Progenitor cell of endocrine pancreas (in vitro differentiated cells): ENCODE data around the gene ST6GALNAC4. TPM values are rescaled to one million over a fixed set of nuclear protein-coding genes. Genes with fewer than 3 reads are reported as not detected.

ENCODE experiments used
- DNase-seq: peaks from one replicate; pipeline ENCODE4 v3.0.0; 2021; ENCODE audit warnings: low spot score; ENCODE audit not compliant: unreplicated experiment
- H3K27ac Mint-ChIP-seq: 2 replicates; pipeline ENCODE4 v1.8.0; 2021; ENCODE audit warnings: mild to moderate bottlenecking, moderate library complexity, mixed read lengths
- H3K27me3 Mint-ChIP-seq: 2 replicates; pipeline ENCODE4 v1.8.0; 2021; ENCODE audit warnings: mixed read lengths
- H3K36me3 Mint-ChIP-seq: 2 replicates; pipeline ENCODE4 v1.8.0; 2022; ENCODE audit warnings: mixed read lengths; ENCODE audit not compliant: insufficient read depth
- H3K4me1 Mint-ChIP-seq: 2 replicates; pipeline ENCODE4 v1.8.0; 2021; ENCODE audit warnings: low read depth, mixed read lengths
- H3K4me3 Mint-ChIP-seq: 2 replicates; pipeline ENCODE4 v1.8.0; 2021; ENCODE audit warnings: low read depth, mild to moderate bottlenecking, moderate library complexity, mixed read lengths
- H3K9me3 Mint-ChIP-seq: 2 replicates; pipeline ENCODE4 v1.8.0; 2021; ENCODE audit warnings: low read depth, mixed read lengths
- CTCF ChIP-seq: fragments of 200-600 bp; sonication (generic); IDR thresholded peaks from one replicate; pipeline ENCODE4 v1.5.0; 2021; ENCODE audit warnings: antibody characterized with exemption, mild to moderate bottlenecking; ENCODE audit not compliant: unreplicated experiment
- total RNA-seq: library from RNA; stranded (reverse); gene quantifications from 2 replicates; pipeline ENCODE4 v1.2.1, GENCODE V29; 2021

Gene ST6GALNAC4
- total RNA-seq, 1 donor from 2014 or later = 7.7 TPM

GRCh38 chr9:127913682-127914081 is 3.2 kb downstream of the ST6GALNAC4 start:
- no peak for DNase-seq
- H3K4me3 Mint-ChIP-seq = no peak overlapping the region
- TF ChIP-seq CTCF = no peak
- H3K27ac Mint-ChIP-seq = no peak overlapping the region
- H3K4me1 Mint-ChIP-seq = peaks cover 4% of the 10 kb centered on the region
- H3K9me3 Mint-ChIP-seq = no peaks in the 10 kb centered on the region
- peaks cover 1% of the 10 kb centered on the region for H3K36me3 Mint-ChIP-seq
- H3K27me3 Mint-ChIP-seq = peaks cover 8% of the 10 kb centered on the region

GRCh38 chr9:127912882-127913281 is 4.0 kb downstream of the ST6GALNAC4 start:
- no peak overlapping the region for H3K4me3 Mint-ChIP-seq
- H3K4me1 Mint-ChIP-seq = peaks cover 4% of the 10 kb centered on the region
- H3K27me3 Mint-ChIP-seq = peaks cover 5% of the 10 kb centered on the region
- H3K36me3 Mint-ChIP-seq = peaks cover 1% of the 10 kb centered on the region
- H3K9me3 Mint-ChIP-seq = no peaks in the 10 kb centered on the region
- no peak overlapping the region for H3K27ac Mint-ChIP-seq
- DNase-seq = no peak
- TF ChIP-seq CTCF = no peak

- Mint-ChIP-seq H3K9me3 (no peaks in the 10 kb centered on the region), H3K27ac (no peak overlapping the region)
- TF ChIP-seq CTCF = no peak
Observed at GRCh38 chr9:127912296-127912695, 4.5 kb downstream of the ST6GALNAC4 start.

GRCh38 chr9:127910613-127911205 is 6.1 kb downstream of the ST6GALNAC4 start:
- no peaks in the 10 kb centered on the region for H3K9me3 Mint-ChIP-seq
- H3K27ac Mint-ChIP-seq = no peak overlapping the region
- no peak overlapping the region for H3K4me3 Mint-ChIP-seq
- H3K27me3 Mint-ChIP-seq = no peaks in the 10 kb centered on the region
- peaks cover 4% of the 10 kb centered on the region for H3K4me1 Mint-ChIP-seq
- no peak for TF ChIP-seq CTCF
- peaks cover 1% of the 10 kb centered on the region for H3K36me3 Mint-ChIP-seq
- no peak for DNase-seq

More at GRCh38 chr9:127912296-127912695, 4.5 kb downstream of the ST6GALNAC4 start:
- no peak for DNase-seq
- Mint-ChIP-seq H3K36me3 (peaks cover 1% of the 10 kb centered on the region), H3K27me3 (peaks cover 5% of the 10 kb centered on the region), H3K4me3 (no peak overlapping the region), H3K4me1 (peaks cover 4% of the 10 kb centered on the region)

- Mint-ChIP-seq H3K4me3 (no peak overlapping the region), H3K4me1 (peaks cover 4% of the 10 kb centered on the region), H3K27ac (no peak overlapping the region), H3K9me3 (no peaks in the 10 kb centered on the region), H3K36me3 (peaks cover 1% of the 10 kb centered on the region), H3K27me3 (no peaks in the 10 kb centered on the region)
- DNase-seq = no peak
- TF ChIP-seq CTCF = no peak
Observed at GRCh38 chr9:127909839-127910273, 7.0 kb downstream of the ST6GALNAC4 start.
